Transverse colon (tissue), 4 donors: ENCODE data around the gene KLF11. TPM values are rescaled to one million over a fixed set of nuclear protein-coding genes. Genes with fewer than 3 reads are reported as not detected.
A peak's percentile ranks its signal among the peaks of the same experiment; 100 is the strongest.

Source experiments
- DNase-seq: peaks from one replicate; pipeline ENCODE4 v3.0.0-alpha.2; 2019
- H3K27ac ChIP-seq, 4 donors: fragments of 200-600 bp; sonication (generic); 2 replicates each; pipeline ENCODE4 v1.5.1; 2016 to 2018; ENCODE audit warnings: inconsistent platforms in 4 of 4
- H3K27me3 ChIP-seq: fragments of 200-600 bp; sonication (generic); 2 replicates; pipeline ENCODE4 v1.5.1; 2017; ENCODE audit warnings: inconsistent platforms
- H3K36me3 ChIP-seq, 4 donors: fragments of 200-600 bp; sonication (generic); 2 replicates each; pipeline ENCODE4 v1.5.1; 2017 to 2019; ENCODE audit warnings: inconsistent platforms in 4 of 4
- H3K4me1 ChIP-seq, 4 donors: fragments of 200-600 bp; sonication (generic); 2 replicates each; pipeline ENCODE4 v1.5.1; 2017 to 2020; ENCODE audit warnings: inconsistent platforms in 4 of 4
- H3K4me3 ChIP-seq, 4 donors: fragments of 200-600 bp; sonication (generic); 1 replicate in 1 of 4; 2 replicates in 3 of 4; pipeline versions ENCODE4 v1.5.1 to v1.6.1; 2017 to 2019; ENCODE audit warnings: inconsistent platforms in 4 of 4
- H3K9me3 ChIP-seq, 2 donors: fragments of 200-600 bp; sonication (generic); 2 replicates each; pipeline ENCODE4 v1.5.1; 2017 to 2019; ENCODE audit warnings: inconsistent platforms in 2 of 2
- CTCF ChIP-seq, 5 experiments: fragments of 200-600 bp in 3 of 5; fragments of 450-650 bp in 2 of 5; sonication (generic) in 3 of 5; IDR thresholded peaks; 1 replicate in 2 of 5; 2 replicates in 3 of 5; pipeline ENCODE4 v1.5.1; 2016 to 2017; ENCODE audit warnings: antibody characterized with exemption in 5 of 5, inconsistent platforms in 3 of 5, mild to moderate bottlenecking in 2 of 5, moderate library complexity in 1 of 5
- EP300 ChIP-seq: sonication (generic); formaldehyde crosslinking; IDR thresholded peaks from one replicate; pipeline ENCODE4 v1.6.1; 2017; ENCODE audit warnings: antibody characterized with exemption, low read depth
- POLR2A ChIP-seq: fragments of 450-650 bp; IDR thresholded peaks from one replicate; pipeline ENCODE4 v1.6.1; 2016; ENCODE audit warnings: antibody characterized with exemption, mild to moderate bottlenecking, moderate library complexity
- POLR2AphosphoS5 ChIP-seq, 3 donors: sonication (generic); formaldehyde crosslinking; IDR thresholded peaks; one replicate each; pipeline ENCODE4 v1.6.1; 2016; ENCODE audit warnings: antibody characterized with exemption in 3 of 3
- WGBS, 2 donors: methylation state at CpG; one replicate each; pipeline ENCODE4 v1.1.5; 2018; ENCODE audit warnings: low coverage in 1 of 2; 5-methylcytosine and 5-hydroxymethylcytosine counted together
- in situ Hi-C, 4 donors: fragments of 200-750 bp; cut with MboI; loops; one replicate each; pipeline versions ENCODE4 v1.15.0 to v1.15.1; 2017; ENCODE audit warnings: low sequenced_read_pairs in 3 of 4, low pct_ligation_motif_present in 1 of 4, low pct_unique_long_range_greater_than_20kb in 1 of 4
- intact Hi-C: fragments of 100-400 bp; cut with DNase I; formaldehyde crosslinking; loops from one replicate; pipeline ENCODE4 v1.15.1; 2023; ENCODE audit warnings: low total_unique reads
- total RNA-seq, 4 donors: library from RNA; depleted of rRNA; stranded (reverse); fragments of >200 nt; gene quantifications; one replicate each; pipeline ENCODE4 v1.1.0, GENCODE V29; 2016

The KLF11 gene
- total RNA-seq, 4 donors from 2014 or later: 6.6 to 17.0 (median 10.5) TPM

- Histone ChIP-seq H3K27me3 (no peaks in the 10 kb centered on the region), H3K9me3 (no peaks in the 10 kb centered on the region), H3K27ac (no peak overlapping the region), H3K4me3 (no peak overlapping the region), H3K36me3 (no peaks in the 10 kb centered on the region), H3K4me1 (peaks cover 0 to under 1% (median 0%) of the 10 kb centered on the region in 4 donors)
- DNase-seq: no peak
- in situ Hi-C loops: loop anchor here in 1 of 4 donors (25.0 kb wide), 1 partner anchor 255 kb away; no protein-coding TSS in a partner anchor
- WGBS, 2 donors: 72% methylated on average over 2 of the region's 2 CpGs; no CpG with 5 or more reads in 1 of the 2 donors
- no peak for TF ChIP-seq POLR2A
- TF ChIP-seq EP300: no peak
- intact Hi-C loops: no loop called here
These were observed 24.0 kb downstream of the KLF11 start for GRCh38 chr2:10067330-10067729.

- in situ Hi-C loops: loop anchor here in 1 of 4 donors (25.0 kb wide), 1 partner anchor 256 kb away; no protein-coding TSS in a partner anchor
These were observed 24.5 kb downstream of the KLF11 start for GRCh38 chr2:10067881-10068280.

GRCh38 chr2:10071176-10071575 is 27.8 kb downstream of the KLF11 start:
- peaks cover 24% of the 10 kb centered on the region for H3K27me3 ChIP-seq
- no peak overlapping the region for H3K27ac ChIP-seq
- no peaks in the 10 kb centered on the region for H3K36me3 ChIP-seq
- peaks cover 0 to 7% (median 3%) of the 10 kb centered on the region in 4 donors for H3K4me1 ChIP-seq
- no peak overlapping the region for H3K4me3 ChIP-seq
- TF ChIP-seq CTCF (IDR thresholded peaks at IDR 0.05) (no peak), POLR2A (no peak), EP300 (no peak), POLR2AphosphoS5 (IDR thresholded peaks at IDR 0.05) (no peak)
- in situ Hi-C loops (loop anchor here in 1 of 4 donors (25.0 kb wide), 1 partner anchor 259 kb away; no protein-coding TSS in a partner anchor), intact Hi-C loops (no loop called here)
- no peak for DNase-seq
- H3K9me3 ChIP-seq: no peaks in the 10 kb centered on the region
- WGBS, 2 donors: 92% methylated on average over 16 of the region's 16 CpGs; no CpG with 5 or more reads in 1 of the 2 donors

More at GRCh38 chr2:10067881-10068280, 24.5 kb downstream of the KLF11 start:
- Histone ChIP-seq H3K27me3 (no peaks in the 10 kb centered on the region), H3K9me3 (no peaks in the 10 kb centered on the region), H3K4me1 (peaks cover 0 to 6% (median 2%) of the 10 kb centered on the region in 4 donors), H3K36me3 (no peaks in the 10 kb centered on the region), H3K4me3 (no peak overlapping the region), H3K27ac (no peak overlapping the region)
- no peak for TF ChIP-seq EP300
- 85 to 100% methylated on average over 1 of the region's 1 CpG for whole genome bisulfite sequencing, 2 donors
- intact Hi-C loops: no loop called here
- DNase-seq: no peak

GRCh38 chr2:10071595-10071994 is 28.2 kb downstream of the KLF11 start:
- no peaks in the 10 kb centered on the region for H3K9me3 ChIP-seq
- no peaks in the 10 kb centered on the region for H3K36me3 ChIP-seq
- H3K4me1 ChIP-seq: peaks cover 0 to 7% (median 3%) of the 10 kb centered on the region in 4 donors
- DNase-seq: no peak
- TF ChIP-seq POLR2A (no peak), EP300 (no peak), POLR2AphosphoS5 (IDR thresholded peaks at IDR 0.05) (no peak), CTCF (IDR thresholded peaks at IDR 0.05) (no peak)
- intact Hi-C loops (no loop called here), in situ Hi-C loops (loop anchor here in 1 of 4 donors (25.0 kb wide), 1 partner anchor 259 kb away; no protein-coding TSS in a partner anchor)
- WGBS, 2 donors: 79 to 88% methylated on average over 3 to 7 of the region's 7 CpGs
- peaks cover 28% of the 10 kb centered on the region for H3K27me3 ChIP-seq
- no peak overlapping the region for H3K4me3 ChIP-seq
- no peak overlapping the region for H3K27ac ChIP-seq

GRCh38 chr2:10072656-10073480 is 29.5 kb downstream of the KLF11 start:
- peaks cover 0 to 7% (median 3%) of the 10 kb centered on the region in 4 donors for H3K4me1 ChIP-seq
- H3K4me3 ChIP-seq: no peak overlapping the region
- in situ Hi-C loops (loop anchor here in 1 of 4 donors (25.0 kb wide), 1 partner anchor 261 kb away; no protein-coding TSS in a partner anchor), intact Hi-C loops (no loop called here)
- H3K9me3 ChIP-seq: no peaks in the 10 kb centered on the region
- no peaks in the 10 kb centered on the region for H3K36me3 ChIP-seq
- WGBS, 2 donors: 30 to 39% methylated on average over 4 to 18 of the region's 20 CpGs
- H3K27me3 ChIP-seq: peaks cover 41% of the 10 kb centered on the region
- DNase-seq: peak; percentile 83
- no peak overlapping the region for H3K27ac ChIP-seq
- TF ChIP-seq POLR2A (no peak), CTCF (IDR thresholded peaks at IDR 0.05) (peak; percentile 84 to 92 (median 87))
